Breast epithelium (tissue), 3 donors: ENCODE data around the gene MYH3.

Source experiments
- CTCF ChIP-seq, 3 donors: fragments of 450-650 bp; IDR thresholded peaks; one replicate each; pipeline ENCODE4 v1.5.1; 2016 to 2017; ENCODE audit warnings: antibody characterized with exemption in 3 of 3, mild to moderate bottlenecking in 3 of 3, moderate library complexity in 3 of 3
- POLR2A ChIP-seq: fragments of 450-650 bp; IDR thresholded peaks from one replicate; pipeline ENCODE4 v1.6.1; 2016; ENCODE audit warnings: antibody characterized with exemption, mild to moderate bottlenecking, moderate library complexity
- POLR2AphosphoS5 ChIP-seq, 3 donors: sonication (generic); formaldehyde crosslinking; IDR thresholded peaks; one replicate each; pipeline ENCODE4 v1.6.1; 2017; ENCODE audit warnings: antibody characterized with exemption in 3 of 3

DNA sequence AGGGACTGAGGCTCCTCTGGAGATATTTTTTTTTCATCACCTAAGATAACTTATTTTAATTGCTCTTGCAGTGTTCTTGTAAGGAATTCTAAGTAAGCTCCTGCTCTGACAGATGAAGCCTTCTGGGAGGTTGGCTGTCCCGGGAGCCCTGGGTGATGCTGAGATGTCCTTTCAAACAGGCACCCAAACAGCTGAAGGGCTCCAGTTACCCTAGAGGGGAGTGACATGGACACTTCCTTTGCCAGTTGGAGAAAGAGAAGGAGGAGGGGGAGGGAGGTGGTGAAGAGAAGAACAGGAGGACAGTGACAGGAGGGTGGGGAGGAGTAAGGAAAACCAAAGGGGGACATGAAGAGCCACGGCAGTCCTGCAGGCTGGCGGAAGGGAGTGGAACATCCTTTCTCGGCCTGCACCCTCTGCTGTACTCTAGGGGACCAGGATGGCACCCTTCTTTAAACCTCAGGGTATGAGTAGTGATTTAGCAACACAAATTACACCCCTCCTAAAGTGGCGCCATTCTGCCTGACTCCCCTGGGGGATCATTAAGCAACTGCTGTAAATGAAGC, 51.8 kb downstream of the MYH3 start:
- TF ChIP-seq CTCF (IDR thresholded peaks at IDR 0.05) (no peak), POLR2A (no peak), POLR2AphosphoS5 (IDR thresholded peaks at IDR 0.05) (no peak)
